Gastrocnemius medialis (tissue), 4 donors: ENCODE data around the gene TBX5. TPM values are rescaled to one million over a fixed set of nuclear protein-coding genes. Genes with fewer than 3 reads are reported as not detected.

Experiments used
- ATAC-seq, 2 donors: fragments of 150-250 bp; one replicate each; pipeline ENCODE4 v1.9.1; 2016
- DNase-seq, 2 donors: peaks; one replicate each; pipeline ENCODE4 v3.0.0-alpha.2; 2019
- H3K27ac ChIP-seq, 4 donors: fragments of 200-600 bp; sonication (generic); 1 replicate in 1 of 4; 2 replicates in 3 of 4; pipeline ENCODE4 v1.5.1; 2016 to 2018; ENCODE audit warnings: mild to moderate bottlenecking in 2 of 4, moderate library complexity in 1 of 4
- H3K27me3 ChIP-seq, 3 donors: fragments of 200-600 bp; sonication (generic) in 2 of 3; 1 replicate in 1 of 3; 2 replicates in 2 of 3; pipeline versions ENCODE4 v1.5.1 to v1.6.0; 2016 to 2019; ENCODE audit warnings: mild to moderate bottlenecking in 1 of 3, moderate library complexity in 1 of 3
- H3K36me3 ChIP-seq, 2 donors: fragments of 200-600 bp; sonication (generic) in 1 of 2; one replicate each; pipeline ENCODE4 v1.5.1; 2017 to 2018
- H3K4me1 ChIP-seq, 2 donors: fragments of 200-600 bp; sonication (generic) in 1 of 2; one replicate each; pipeline ENCODE4 v1.5.1; 2016 to 2017; ENCODE audit warnings: mild to moderate bottlenecking in 2 of 2
- H3K4me3 ChIP-seq, 4 donors: fragments of 200-600 bp; sonication (generic) in 3 of 4; 1 replicate in 1 of 4; 2 replicates in 3 of 4; pipeline ENCODE4 v1.5.1; 2016 to 2019; ENCODE audit warnings: mild to moderate bottlenecking in 2 of 4
- H3K9me3 ChIP-seq, 3 donors: fragments of 200-600 bp; sonication (generic) in 2 of 3; 1 replicate in 1 of 3; 2 replicates in 2 of 3; pipeline ENCODE4 v1.5.1; 2016 to 2019
- CTCF ChIP-seq, 5 experiments: fragments of 450-650 bp in 3 of 5; fragments of 200-600 bp in 2 of 5; sonication (generic) in 2 of 5; IDR thresholded peaks in 4 of 5; conservative IDR thresholded peaks in 1 of 5; 1 replicate in 4 of 5; 2 replicates in 1 of 5; pipeline ENCODE4 v1.5.1; 2016 to 2019; ENCODE audit warnings: antibody characterized with exemption in 5 of 5, mild to moderate bottlenecking in 3 of 5, moderate library complexity in 3 of 5
- POLR2A ChIP-seq, 2 donors: fragments of 450-650 bp; IDR thresholded peaks; one replicate each; pipeline ENCODE4 v1.6.1; 2017; ENCODE audit warnings: antibody characterized with exemption in 2 of 2, mild to moderate bottlenecking in 2 of 2, moderate library complexity in 2 of 2
- in situ Hi-C, 4 donors: fragments of 200-750 bp; cut with MboI; loops; one replicate each; pipeline versions ENCODE4 v1.15.0 to v1.8.0; 2017; ENCODE audit warnings: low sequenced_read_pairs in 4 of 4
- intact Hi-C: fragments of 100-400 bp; cut with DNase I; formaldehyde crosslinking; loops from one replicate; pipeline ENCODE4 v1.15.1; 2023; ENCODE audit warnings: low total_unique reads
- total RNA-seq, 4 donors: library from RNA; depleted of rRNA; stranded (reverse); fragments of >200 nt; gene quantifications; one replicate each; pipeline versions ENCODE4 v1.1.0 to v1.2.3, GENCODE V29; 2016

Gene TBX5
- total RNA-seq, 4 donors from 2014 or later, result not detected

GRCh38 chr12:114448618-114448933 lies 42.6 kb upstream of the TBX5 start:
- Histone ChIP-seq H3K4me3 (no peak overlapping the region), H3K36me3 (no peaks in the 10 kb centered on the region), H3K27me3 (peaks cover 41 to 54% (median 50%) of the 10 kb centered on the region in 3 donors), H3K9me3 (no peaks in the 10 kb centered on the region), H3K27ac (no peak overlapping the region), H3K4me1 (no peaks in the 10 kb centered on the region)
- in situ Hi-C loops, result no loop called here
- TF ChIP-seq CTCF (IDR thresholded peaks at IDR 0.05 in 4 of 5, conservative IDR thresholded peaks at IDR 0.05 in 1 of 5), result no peak
- no peak for TF ChIP-seq POLR2A (IDR thresholded peaks at IDR 0.05)
- no peak for ATAC-seq
- DNase-seq, result no peak
- intact Hi-C loops, result no loop called here

GRCh38 chr12:114447799-114448617 lies 42.1 kb upstream of the TBX5 start:
- intact Hi-C loops, result no loop called here
- Histone ChIP-seq H3K9me3 (no peaks in the 10 kb centered on the region), H3K27me3 (peaks cover 47 to 60% (median 56%) of the 10 kb centered on the region in 3 donors), H3K27ac (no peak overlapping the region), H3K36me3 (no peaks in the 10 kb centered on the region), H3K4me1 (no peaks in the 10 kb centered on the region), H3K4me3 (no peak overlapping the region)
- TF ChIP-seq CTCF (IDR thresholded peaks at IDR 0.05 in 4 of 5, conservative IDR thresholded peaks at IDR 0.05 in 1 of 5) (no peak), POLR2A (IDR thresholded peaks at IDR 0.05) (no peak)
- no peak for DNase-seq
- ATAC-seq, result no peak
- in situ Hi-C loops, result no loop called here

- Histone ChIP-seq H3K27ac (no peak overlapping the region), H3K9me3 (no peaks in the 10 kb centered on the region), H3K4me3 (no peak overlapping the region), H3K4me1 (no peaks in the 10 kb centered on the region), H3K27me3 (peaks cover 54 to 66% (median 62%) of the 10 kb centered on the region in 3 donors), H3K36me3 (no peaks in the 10 kb centered on the region)
- intact Hi-C loops (no loop called here), in situ Hi-C loops (no loop called here)
- TF ChIP-seq CTCF (IDR thresholded peaks at IDR 0.05 in 4 of 5, conservative IDR thresholded peaks at IDR 0.05 in 1 of 5) (no peak), POLR2A (IDR thresholded peaks at IDR 0.05) (no peak)
- no peak for DNase-seq
- no peak for ATAC-seq
These were observed 41.4 kb upstream of the TBX5 start for GRCh38 chr12:114447274-114447716.

GRCh38 chr12:114445401-114446323 lies 39.7 kb upstream of the TBX5 start:
- no peak overlapping the region for H3K27ac ChIP-seq
- H3K4me1 ChIP-seq, result no peaks in the 10 kb centered on the region
- peaks cover 66 to 79% (median 68%) of the 10 kb centered on the region in 3 donors for H3K27me3 ChIP-seq
- in situ Hi-C loops (no loop called here), intact Hi-C loops (no loop called here)
- H3K4me3 ChIP-seq, result no peak overlapping the region
- H3K36me3 ChIP-seq, result no peaks in the 10 kb centered on the region
- TF ChIP-seq CTCF (IDR thresholded peaks at IDR 0.05 in 4 of 5, conservative IDR thresholded peaks at IDR 0.05 in 1 of 5), result no peak
- TF ChIP-seq POLR2A (IDR thresholded peaks at IDR 0.05), result no peak
- DNase-seq (no peak), ATAC-seq (no peak)
- no peaks in the 10 kb centered on the region for H3K9me3 ChIP-seq
